GM23338 (cell line): ENCODE data around the gene INPP4A. TPM values are rescaled to one million over a fixed set of nuclear protein-coding genes. Genes with fewer than 3 reads are reported as not detected.

Experiments used
- ATAC-seq: fragments of 200-7000 bp; cut with Tn5 transposase; 3 replicates; pipeline ENCODE4 v1.9.1; 2020
- DNase-seq: peaks from one replicate; pipeline ENCODE4 v3.0.0-alpha.2; 2015; ENCODE audit warnings: low spot score
- H2AFZ ChIP-seq: fragments of 200-600 bp; sonication (generic); 2 replicates; pipeline ENCODE4 v1.8.0; 2016; ENCODE audit warnings: antibody characterized with exemption, mild to moderate bottlenecking, moderate library complexity
- H3F3A ChIP-seq: fragments of 200-600 bp; sonication (generic); replicated peaks from 2 replicates; pipeline ENCODE4 v1.8.0; 2017; ENCODE audit warnings: antibody characterized with exemption, mixed run types, low read depth
- H3K27ac ChIP-seq: fragments of 200-600 bp; sonication (generic); 2 replicates; pipeline ENCODE4 v1.6.1; 2016; ENCODE audit warnings: low read depth
- H3K27me3 ChIP-seq: fragments of 200-600 bp; sonication (generic); 2 replicates; pipeline ENCODE4 v1.8.0; 2016; ENCODE audit warnings: mild to moderate bottlenecking, mixed run types, moderate library complexity; ENCODE audit not compliant: insufficient read depth
- H3K36me3 ChIP-seq: fragments of 200-600 bp; sonication (generic); 2 replicates; pipeline ENCODE4 v1.8.0; 2016; ENCODE audit warnings: mild to moderate bottlenecking; ENCODE audit not compliant: insufficient read depth
- H3K4me1 ChIP-seq: fragments of 200-600 bp; sonication (generic); 2 replicates; pipeline ENCODE4 v1.8.0; 2016; ENCODE audit warnings: mild to moderate bottlenecking, moderate library complexity; ENCODE audit not compliant: insufficient read depth
- H3K4me2 ChIP-seq: fragments of 200-600 bp; sonication (generic); 2 replicates; pipeline ENCODE4 v1.7.1; 2017; ENCODE audit warnings: mixed run types
- H3K4me3 ChIP-seq: fragments of 200-600 bp; sonication (generic); 2 replicates; pipeline ENCODE4 v1.6.1; 2016; ENCODE audit warnings: mixed run types
- H3K79me2 ChIP-seq: fragments of 200-600 bp; sonication (generic); replicated peaks from 2 replicates; pipeline ENCODE4 v1.8.0; 2017; ENCODE audit warnings: mild to moderate bottlenecking; ENCODE audit not compliant: insufficient read depth
- H3K9me2 ChIP-seq: fragments of 200-600 bp; sonication (generic); 2 replicates; pipeline ENCODE4 v1.8.0; 2017; ENCODE audit not compliant: insufficient read depth
- H4K20me1 ChIP-seq: fragments of 200-600 bp; sonication (generic); replicated peaks from 2 replicates; pipeline ENCODE4 v1.8.0; 2017; ENCODE audit warnings: mild to moderate bottlenecking; ENCODE audit not compliant: insufficient read depth
- H3K27ac Mint-ChIP-seq: 2 replicates; pipeline ENCODE4 v1.8.0; 2020; ENCODE audit warnings: inconsistent platforms, mild to moderate bottlenecking, moderate library complexity, mixed read lengths
- H3K27me3 Mint-ChIP-seq: 3 replicates; pipeline ENCODE4 v1.8.0; 2022; ENCODE audit warnings: low read depth, mild to moderate bottlenecking, moderate library complexity, mixed read lengths, inconsistent platforms; ENCODE audit not compliant: insufficient read depth, poor library complexity
- H3K36me3 Mint-ChIP-seq: 3 replicates; pipeline ENCODE4 v1.8.0; 2021; ENCODE audit warnings: low read depth, mild to moderate bottlenecking, inconsistent platforms, moderate library complexity, mixed read lengths
- H3K4me1 Mint-ChIP-seq: 3 replicates; pipeline ENCODE4 v1.8.0; 2020; ENCODE audit warnings: mild to moderate bottlenecking, inconsistent platforms, mixed read lengths
- H3K4me3 Mint-ChIP-seq: 3 replicates; pipeline ENCODE4 v1.8.0; 2021; ENCODE audit warnings: moderate library complexity, mild to moderate bottlenecking, inconsistent platforms, mixed read lengths
- H3K9me3 Mint-ChIP-seq: 3 replicates; pipeline ENCODE4 v1.8.0; 2020; ENCODE audit warnings: moderate library complexity, mild to moderate bottlenecking, inconsistent platforms, mixed read lengths
- CREB1 ChIP-seq: fragments of 250-450 bp; sonication (Bioruptor Pico); IDR thresholded peaks from 2 replicates; pipeline ENCODE4 v1.5.0; 2020; ENCODE audit warnings: low read depth, mild to moderate bottlenecking, moderate library complexity
- CTCF ChIP-seq, 2 experiments: fragments of 200-600 bp in 1 of 2; sonication (generic) in 1 of 2; conservative IDR thresholded peaks; 2 replicates each; pipeline versions ENCODE4 v1.5.1 to v1.6.1; 2016 to 2017; ENCODE audit warnings: antibody characterized with exemption in 2 of 2, low read depth in 2 of 2, mild to moderate bottlenecking in 2 of 2, moderate library complexity in 1 of 2
- ETS1 ChIP-seq: IDR thresholded peaks from 2 replicates; pipeline ENCODE4 v1.6.1; 2016; ENCODE audit warnings: antibody characterized with exemption
- EZH2 ChIP-seq: fragments of 200-600 bp; sonication (generic); IDR thresholded peaks from one replicate; pipeline ENCODE4 v1.8.0; 2017; ENCODE audit warnings: antibody characterized with exemption, mild to moderate bottlenecking, low read depth; ENCODE audit not compliant: unreplicated experiment
- EZH2phosphoT487 ChIP-seq: fragments of 200-600 bp; sonication (generic); IDR thresholded peaks from one replicate; pipeline ENCODE4 v1.8.1; 2018; ENCODE audit warnings: antibody characterized with exemption; ENCODE audit not compliant: unreplicated experiment
- NANOG ChIP-seq: IDR thresholded peaks from 2 replicates; pipeline ENCODE4 v1.6.1; 2016; ENCODE audit warnings: antibody characterized with exemption, borderline replicate concordance
- POLR2AphosphoS5 ChIP-seq: IDR thresholded peaks from 2 replicates; pipeline ENCODE4 v1.6.1; 2016; ENCODE audit warnings: antibody characterized with exemption, low read depth
- REST ChIP-seq: IDR thresholded peaks from one replicate; pipeline ENCODE4 v1.6.1; 2018; ENCODE audit warnings: antibody characterized with exemption; ENCODE audit not compliant: unreplicated experiment
- STAT1 ChIP-seq: IDR thresholded peaks from one replicate; pipeline ENCODE4 v1.6.1; 2016; ENCODE audit warnings: antibody characterized with exemption; ENCODE audit not compliant: unreplicated experiment
- ZNF114 ChIP-seq: fragments of 250-450 bp; sonication (Bioruptor Pico); IDR thresholded peaks from 2 replicates; pipeline ENCODE4 v1.5.0; 2020; ENCODE audit warnings: mild to moderate bottlenecking, moderate library complexity
- polyA plus RNA-seq: library from polyadenylated mRNA; unstranded; fragments of >200 nt; fragmentation: Nextera tagmentation; extraction: Ambion mirVana; gene quantifications from 2 replicates; pipeline ENCODE4 v1.2.1, GENCODE V29; 2016
- total RNA-seq: library from RNA; depleted of rRNA; stranded (reverse); fragments of >200 nt; shearing (Covaris generic); gene quantifications from 2 replicates; pipeline ENCODE4 v1.2.3, GENCODE V29; 2014

Gene INPP4A
- total and polyA plus RNA-seq, 2 experiments from 2014 or later = 8.5 to 36.9 TPM

GRCh38 chr2:98615481-98615880, 170.8 kb downstream of the INPP4A start:
- Mint-ChIP-seq H3K27ac (no peak overlapping the region), H3K27me3 (peaks cover 2% of the 10 kb centered on the region), H3K9me3 (no peaks in the 10 kb centered on the region), H3K36me3 (peaks cover 51% of the 10 kb centered on the region), H3K4me3 (no peak overlapping the region), H3K4me1 (peaks cover 3% of the 10 kb centered on the region; the same call in 2 of the 3 replicates)
- Histone ChIP-seq H3K36me3 (peaks cover 15% of the 10 kb centered on the region; the same call in 1 of the 2 replicates), H4K20me1 (peaks cover 7% of the 10 kb centered on the region; the same call in 1 of the 2 replicates), H2AFZ (no peak overlapping the region), H3K4me3 (no peak overlapping the region), H3F3A (no peaks in the 10 kb centered on the region), H3K4me2 (no peak overlapping the region), H3K9me2 (no peaks in the 10 kb centered on the region), H3K27ac (no peak overlapping the region), H3K4me1 (no peaks in the 10 kb centered on the region), H3K79me2 (peaks cover 6% of the 10 kb centered on the region), H3K27me3 (no peaks in the 10 kb centered on the region)
- TF ChIP-seq CTCF (conservative IDR thresholded peaks at IDR 0.05; ENCODE audit: low read depth in 2 of 2) = 0 out of 4 replicates have a peak, but pooled peaks of 1 of the 2 experiments have one; percentile 17
- TF ChIP-seq EZH2phosphoT487 = no peak
- peak; percentile 44 for DNase-seq
- 0 out of 3 replicates have a peak, but pooled peaks have one; percentile 25 for ATAC-seq

GRCh38 chr2:98617149-98617548, 172.5 kb downstream of the INPP4A start:
- Histone ChIP-seq H3K79me2 (no peaks in the 10 kb centered on the region), H3K9me2 (no peaks in the 10 kb centered on the region), H4K20me1 (peaks cover 7% of the 10 kb centered on the region; the same call in 1 of the 2 replicates), H3K36me3 (peaks cover 9% of the 10 kb centered on the region; the same call in 1 of the 2 replicates), H3K27ac (no peak overlapping the region), H2AFZ (no peak overlapping the region), H3K27me3 (no peaks in the 10 kb centered on the region), H3K4me3 (no peak overlapping the region), H3K4me2 (no peak overlapping the region), H3K4me1 (no peaks in the 10 kb centered on the region), H3F3A (no peaks in the 10 kb centered on the region)
- Mint-ChIP-seq H3K4me3 (no peak overlapping the region), H3K4me1 (peaks cover 3% of the 10 kb centered on the region; the same call in 2 of the 3 replicates), H3K27me3 (peaks cover 2% of the 10 kb centered on the region), H3K27ac (no peak overlapping the region), H3K9me3 (no peaks in the 10 kb centered on the region), H3K36me3 (peaks cover 36% of the 10 kb centered on the region)
- no peak for DNase-seq
- no peak for ATAC-seq
- no peak for TF ChIP-seq REST
- TF ChIP-seq STAT1 = no peak
- no peak for TF ChIP-seq EZH2
- no peak for TF ChIP-seq NANOG
- TF ChIP-seq ETS1 = no peak
- TF ChIP-seq CTCF (conservative IDR thresholded peaks at IDR 0.05; ENCODE audit: low read depth in 2 of 2) = no peak
- TF ChIP-seq ZNF114 (CRISPR knock-in tag) = no peak
- no peak for TF ChIP-seq CREB1 (CRISPR knock-in tag)
- TF ChIP-seq POLR2AphosphoS5 = no peak
